Measurements from ENCODE around the gene LYRM7.
"Not testable (repeated sequence)": the region's sequence is repeated elsewhere in the genome, so short reads cannot be mapped to it uniquely, and the experiment has no call there.

The LYRM7 gene

GRCh38 chr5:131170540-131171275, at the start of gene LYRM7:
Gene LYRM7 (plus strand): TSS chr5:131170944. CDS start chr5:131171021, 77 bp downstream.
- H3K27me3 ChIP-seq (replicated peaks; ENCODE audit: control insufficient read depth, insufficient read depth, low read length): no peaks in the 10 kb centered on the region
- H3K4me1 ChIP-seq (ENCODE audit: control insufficient read depth, insufficient read depth, low read length): peaks cover 12% of the 10 kb centered on the region

GRCh38 chr5:131127244-131127643, 43.5 kb upstream of the LYRM7 start:
- not testable (repeated sequence) for H3K9me3 ChIP-seq (ENCODE audit: control insufficient read depth, low read length); DNase-seq (ENCODE audit: low read depth); H3K36me3 ChIP-seq (ENCODE audit: control insufficient read depth, insufficient read depth, low read length, severe bottlenecking); H3K27me3 ChIP-seq (replicated peaks; ENCODE audit: control insufficient read depth, insufficient read depth, low read length); H3K4me3 ChIP-seq (ENCODE audit: low read length); H3K4me1 ChIP-seq (ENCODE audit: control insufficient read depth, insufficient read depth, low read length); H3K9ac ChIP-seq (ENCODE audit: low read length)

More at GRCh38 chr5:131170540-131171275, at the start of gene LYRM7:
- Histone ChIP-seq H3K36me3 (ENCODE audit: control insufficient read depth, insufficient read depth, low read length, severe bottlenecking) (no peaks in the 10 kb centered on the region), H3K9me3 (ENCODE audit: control insufficient read depth, low read length) (no peaks in the 10 kb centered on the region), H3K9ac (ENCODE audit: low read length) (peak within 1 kb of the TSS; percentile 85), H3K4me3 (ENCODE audit: low read length) (peak within 1 kb of the TSS; percentile 92)
- DNase-seq (ENCODE audit: low read depth): peak; percentile 100

GRCh38 chr5:131129306-131129705, 41.4 kb upstream of the LYRM7 start:
- DNase-seq (ENCODE audit: low read depth): no peak
- H3K36me3 ChIP-seq (ENCODE audit: control insufficient read depth, insufficient read depth, low read length, severe bottlenecking): no peaks in the 10 kb centered on the region

GRCh38 chr5:131133091-131133490, 37.7 kb upstream of the LYRM7 start:
- not testable (repeated sequence) for H3K27me3 ChIP-seq (replicated peaks; ENCODE audit: control insufficient read depth, insufficient read depth, low read length); H3K4me1 ChIP-seq (ENCODE audit: control insufficient read depth, insufficient read depth, low read length); DNase-seq (ENCODE audit: low read depth); H3K36me3 ChIP-seq (ENCODE audit: control insufficient read depth, insufficient read depth, low read length, severe bottlenecking); H3K9me3 ChIP-seq (ENCODE audit: control insufficient read depth, low read length); H3K4me3 ChIP-seq (ENCODE audit: low read length); H3K9ac ChIP-seq (ENCODE audit: low read length)

More at GRCh38 chr5:131129306-131129705, 41.4 kb upstream of the LYRM7 start:
- no peaks in the 10 kb centered on the region for H3K4me1 ChIP-seq (ENCODE audit: control insufficient read depth, insufficient read depth, low read length)
- H3K9me3 ChIP-seq (ENCODE audit: control insufficient read depth, low read length): peaks cover 6% of the 10 kb centered on the region
- no peak overlapping the region for H3K4me3 ChIP-seq (ENCODE audit: low read length)
- H3K9ac ChIP-seq (ENCODE audit: low read length): no peak overlapping the region
- H3K27me3 ChIP-seq (replicated peaks; ENCODE audit: control insufficient read depth, insufficient read depth, low read length): no peaks in the 10 kb centered on the region

- not testable (repeated sequence) for DNase-seq (ENCODE audit: low read depth); H3K36me3 ChIP-seq (ENCODE audit: control insufficient read depth, insufficient read depth, low read length, severe bottlenecking); H3K4me3 ChIP-seq (ENCODE audit: low read length); H3K9ac ChIP-seq (ENCODE audit: low read length); H3K27me3 ChIP-seq (replicated peaks; ENCODE audit: control insufficient read depth, insufficient read depth, low read length); H3K4me1 ChIP-seq (ENCODE audit: control insufficient read depth, insufficient read depth, low read length); H3K9me3 ChIP-seq (ENCODE audit: control insufficient read depth, low read length)
These were observed 32.3 kb upstream of the LYRM7 start for GRCh38 chr5:131138406-131138805.

- Histone ChIP-seq H3K4me1 (ENCODE audit: control insufficient read depth, insufficient read depth, low read length) (no peaks in the 10 kb centered on the region), H3K27me3 (replicated peaks; ENCODE audit: control insufficient read depth, insufficient read depth, low read length) (no peaks in the 10 kb centered on the region), H3K36me3 (ENCODE audit: control insufficient read depth, insufficient read depth, low read length, severe bottlenecking) (no peaks in the 10 kb centered on the region), H3K9me3 (ENCODE audit: control insufficient read depth, low read length) (no peaks in the 10 kb centered on the region), H3K4me3 (ENCODE audit: low read length) (no peak overlapping the region), H3K9ac (ENCODE audit: low read length) (no peak overlapping the region)
- DNase-seq (ENCODE audit: low read depth): no peak
These were observed 31.4 kb upstream of the LYRM7 start for GRCh38 chr5:131139321-131139720.

- DNase-seq (ENCODE audit: low read depth): no peak
- no peaks in the 10 kb centered on the region for H3K9me3 ChIP-seq (ENCODE audit: control insufficient read depth, low read length)
- no peak overlapping the region for H3K9ac ChIP-seq (ENCODE audit: low read length)
- no peak overlapping the region for H3K4me3 ChIP-seq (ENCODE audit: low read length)
- no peaks in the 10 kb centered on the region for H3K36me3 ChIP-seq (ENCODE audit: control insufficient read depth, insufficient read depth, low read length, severe bottlenecking)
- no peaks in the 10 kb centered on the region for H3K4me1 ChIP-seq (ENCODE audit: control insufficient read depth, insufficient read depth, low read length)
- no peaks in the 10 kb centered on the region for H3K27me3 ChIP-seq (replicated peaks; ENCODE audit: control insufficient read depth, insufficient read depth, low read length)
These were observed 27.6 kb upstream of the LYRM7 start for GRCh38 chr5:131142970-131143617.

- Histone ChIP-seq H3K27me3 (replicated peaks; ENCODE audit: control insufficient read depth, insufficient read depth, low read length) (no peaks in the 10 kb centered on the region), H3K9ac (ENCODE audit: low read length) (no peak overlapping the region), H3K4me1 (ENCODE audit: control insufficient read depth, insufficient read depth, low read length) (no peaks in the 10 kb centered on the region), H3K4me3 (ENCODE audit: low read length) (no peak overlapping the region), H3K9me3 (ENCODE audit: control insufficient read depth, low read length) (no peaks in the 10 kb centered on the region), H3K36me3 (ENCODE audit: control insufficient read depth, insufficient read depth, low read length, severe bottlenecking) (no peaks in the 10 kb centered on the region)
- peak; percentile 3 for DNase-seq (ENCODE audit: low read depth)
These were observed 23.5 kb upstream of the LYRM7 start for GRCh38 chr5:131147258-131147657.

- Histone ChIP-seq H3K27me3 (replicated peaks; ENCODE audit: control insufficient read depth, insufficient read depth, low read length) (no peaks in the 10 kb centered on the region), H3K4me1 (ENCODE audit: control insufficient read depth, insufficient read depth, low read length) (no peaks in the 10 kb centered on the region), H3K36me3 (ENCODE audit: control insufficient read depth, insufficient read depth, low read length, severe bottlenecking) (no peaks in the 10 kb centered on the region), H3K9ac (ENCODE audit: low read length) (no peak overlapping the region), H3K4me3 (ENCODE audit: low read length) (no peak overlapping the region), H3K9me3 (ENCODE audit: control insufficient read depth, low read length) (no peaks in the 10 kb centered on the region)
- no peak for DNase-seq (ENCODE audit: low read depth)
These were observed 21.9 kb upstream of the LYRM7 start for GRCh38 chr5:131148835-131149234.

- no peaks in the 10 kb centered on the region for H3K9me3 ChIP-seq (ENCODE audit: control insufficient read depth, low read length)
- H3K9ac ChIP-seq (ENCODE audit: low read length): no peak overlapping the region
- DNase-seq (ENCODE audit: low read depth): no peak
- no peaks in the 10 kb centered on the region for H3K36me3 ChIP-seq (ENCODE audit: control insufficient read depth, insufficient read depth, low read length, severe bottlenecking)
- no peaks in the 10 kb centered on the region for H3K27me3 ChIP-seq (replicated peaks; ENCODE audit: control insufficient read depth, insufficient read depth, low read length)
- H3K4me3 ChIP-seq (ENCODE audit: low read length): no peak overlapping the region
- no peaks in the 10 kb centered on the region for H3K4me1 ChIP-seq (ENCODE audit: control insufficient read depth, insufficient read depth, low read length)
These were observed 20.3 kb upstream of the LYRM7 start for GRCh38 chr5:131150408-131150807.

- Histone ChIP-seq H3K27me3 (replicated peaks; ENCODE audit: control insufficient read depth, insufficient read depth, low read length) (no peaks in the 10 kb centered on the region), H3K36me3 (ENCODE audit: control insufficient read depth, insufficient read depth, low read length, severe bottlenecking) (no peaks in the 10 kb centered on the region), H3K4me1 (ENCODE audit: control insufficient read depth, insufficient read depth, low read length) (no peaks in the 10 kb centered on the region), H3K9me3 (ENCODE audit: control insufficient read depth, low read length) (no peaks in the 10 kb centered on the region), H3K4me3 (ENCODE audit: low read length) (no peak overlapping the region), H3K9ac (ENCODE audit: low read length) (no peak overlapping the region)
- no peak for DNase-seq (ENCODE audit: low read depth)
These were observed 19.5 kb upstream of the LYRM7 start for GRCh38 chr5:131151216-131151615.
